SU-DHL-6 (cell line): ENCODE data around the gene PHRF1.

Experiments
- EZH2phosphoT487 ChIP-seq: fragments of 200-600 bp; sonication (generic), shearing (Covaris generic); conservative IDR thresholded peaks from 2 replicates; pipeline ENCODE4 v1.6.1; 2018; ENCODE audit warnings: mild to moderate bottlenecking, antibody characterized with exemption, low read length, moderate library complexity, mixed read lengths
- TF ChIP-seq, protein P1 (sequence below): fragments of 200-600 bp; sonication (generic); IDR thresholded peaks from one replicate; pipeline ENCODE4 v1.5.1; 2017; ENCODE audit warnings: antibody characterized with exemption, mild to moderate bottlenecking, low read length, moderate library complexity; ENCODE audit not compliant: insufficient read depth, poor library complexity, severe bottlenecking

DNA sequence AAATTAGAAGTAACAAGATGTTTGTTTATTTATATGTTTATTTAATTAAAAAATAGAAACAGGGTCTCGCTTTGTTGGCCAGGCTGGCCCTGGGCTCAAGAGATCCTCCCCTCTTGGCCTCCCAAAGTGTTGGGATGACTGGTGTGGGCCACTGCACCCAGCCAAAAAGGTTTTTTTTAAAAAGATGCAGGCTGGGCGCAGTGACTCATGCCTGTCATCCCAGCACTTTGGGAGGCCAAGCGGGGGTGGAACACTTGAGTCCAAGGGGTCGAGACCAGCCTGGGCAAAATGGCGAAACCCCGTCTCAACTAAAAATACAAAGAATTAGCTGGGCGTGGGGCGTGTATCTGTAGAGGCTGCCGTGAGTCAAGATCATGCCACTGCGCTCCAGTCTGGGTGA lies 74.2 kb downstream of the PHRF1 start:
- TF ChIP-seq, protein P1, sequence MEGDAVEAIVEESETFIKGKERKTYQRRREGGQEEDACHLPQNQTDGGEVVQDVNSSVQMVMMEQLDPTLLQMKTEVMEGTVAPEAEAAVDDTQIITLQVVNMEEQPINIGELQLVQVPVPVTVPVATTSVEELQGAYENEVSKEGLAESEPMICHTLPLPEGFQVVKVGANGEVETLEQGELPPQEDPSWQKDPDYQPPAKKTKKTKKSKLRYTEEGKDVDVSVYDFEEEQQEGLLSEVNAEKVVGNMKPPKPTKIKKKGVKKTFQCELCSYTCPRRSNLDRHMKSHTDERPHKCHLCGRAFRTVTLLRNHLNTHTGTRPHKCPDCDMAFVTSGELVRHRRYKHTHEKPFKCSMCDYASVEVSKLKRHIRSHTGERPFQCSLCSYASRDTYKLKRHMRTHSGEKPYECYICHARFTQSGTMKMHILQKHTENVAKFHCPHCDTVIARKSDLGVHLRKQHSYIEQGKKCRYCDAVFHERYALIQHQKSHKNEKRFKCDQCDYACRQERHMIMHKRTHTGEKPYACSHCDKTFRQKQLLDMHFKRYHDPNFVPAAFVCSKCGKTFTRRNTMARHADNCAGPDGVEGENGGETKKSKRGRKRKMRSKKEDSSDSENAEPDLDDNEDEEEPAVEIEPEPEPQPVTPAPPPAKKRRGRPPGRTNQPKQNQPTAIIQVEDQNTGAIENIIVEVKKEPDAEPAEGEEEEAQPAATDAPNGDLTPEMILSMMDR: no peak
- TF ChIP-seq EZH2phosphoT487: no peak
